ENCODE results near the gene ASXL1.
"Not testable (repeated sequence)": the region's sequence is repeated elsewhere in the genome, so short reads cannot be mapped to it uniquely, and the experiment has no call there.

ASXL1 gene

GRCh38 chr20:32455171-32455900 lies 97.2 kb downstream of the ASXL1 start:
- no peak for DNase-seq

DNA sequence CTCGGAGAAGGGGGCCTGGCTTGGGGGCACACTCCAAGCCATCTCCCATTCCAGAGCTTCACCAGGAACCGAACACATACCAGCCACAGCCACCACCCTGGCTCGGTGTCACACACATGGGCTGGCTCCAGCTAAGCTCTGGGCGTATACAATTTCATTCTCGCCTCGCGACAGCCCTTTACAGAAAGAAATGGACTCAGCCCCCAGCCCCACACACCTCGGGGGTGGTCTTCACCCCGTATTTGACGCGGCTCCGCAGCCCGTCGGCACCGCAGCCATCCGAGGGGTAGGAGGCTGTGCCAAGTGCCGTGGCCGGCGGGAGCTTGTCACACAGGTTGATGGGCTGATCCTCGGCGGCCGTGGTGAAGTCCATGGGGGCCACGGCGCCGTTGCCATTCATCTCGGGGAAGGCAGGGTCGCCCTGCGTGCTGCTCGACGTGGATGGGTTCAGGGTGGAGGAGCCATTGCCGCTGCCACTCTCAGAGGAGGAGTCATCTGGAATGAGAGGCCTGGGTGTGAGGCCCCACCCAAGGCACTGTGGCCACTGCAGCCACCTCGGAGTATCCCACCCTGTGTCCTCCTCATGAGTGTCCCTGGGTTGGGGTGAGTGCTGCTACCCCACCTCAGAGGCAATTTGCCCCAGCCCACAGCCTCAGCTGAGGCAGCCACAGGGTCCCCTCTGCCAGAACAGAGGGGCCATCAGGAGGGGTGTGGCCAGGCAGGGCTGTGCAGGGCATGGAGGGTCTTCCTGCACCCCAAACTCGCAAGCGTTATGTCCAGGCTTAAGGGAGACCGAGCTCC lies 98.0 kb downstream of the ASXL1 start:
- DNase-seq: no peak

GRCh38 chr20:32456869-32457478 lies 98.8 kb downstream of the ASXL1 start:
- no peak for DNase-seq

DNA sequence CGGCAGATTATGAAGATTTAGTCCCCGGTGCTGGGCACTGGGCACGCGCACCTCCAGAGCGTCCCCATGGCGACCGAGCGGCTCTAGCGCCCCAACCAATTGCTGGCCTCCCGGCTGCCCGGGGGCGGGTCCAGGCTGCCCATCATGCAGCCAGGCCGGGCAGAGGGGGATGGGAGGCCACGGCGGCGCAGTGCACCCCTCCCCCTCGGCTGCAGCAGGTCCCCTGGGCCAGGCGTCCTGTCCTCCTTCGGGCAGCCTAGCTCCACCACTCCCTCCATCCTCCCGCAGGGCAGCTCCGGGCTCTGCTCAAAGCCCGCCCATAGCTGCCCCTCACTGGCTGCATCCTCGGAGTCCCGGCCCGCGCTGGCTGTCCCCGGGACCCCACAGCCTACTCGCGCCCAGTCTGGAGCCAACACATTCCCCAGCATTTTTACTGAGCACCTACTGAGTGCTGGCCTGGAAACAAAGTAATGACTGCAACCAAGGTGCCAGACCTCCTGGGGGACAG lies 99.4 kb downstream of the ASXL1 start:
- DNase-seq: no peak

DNA sequence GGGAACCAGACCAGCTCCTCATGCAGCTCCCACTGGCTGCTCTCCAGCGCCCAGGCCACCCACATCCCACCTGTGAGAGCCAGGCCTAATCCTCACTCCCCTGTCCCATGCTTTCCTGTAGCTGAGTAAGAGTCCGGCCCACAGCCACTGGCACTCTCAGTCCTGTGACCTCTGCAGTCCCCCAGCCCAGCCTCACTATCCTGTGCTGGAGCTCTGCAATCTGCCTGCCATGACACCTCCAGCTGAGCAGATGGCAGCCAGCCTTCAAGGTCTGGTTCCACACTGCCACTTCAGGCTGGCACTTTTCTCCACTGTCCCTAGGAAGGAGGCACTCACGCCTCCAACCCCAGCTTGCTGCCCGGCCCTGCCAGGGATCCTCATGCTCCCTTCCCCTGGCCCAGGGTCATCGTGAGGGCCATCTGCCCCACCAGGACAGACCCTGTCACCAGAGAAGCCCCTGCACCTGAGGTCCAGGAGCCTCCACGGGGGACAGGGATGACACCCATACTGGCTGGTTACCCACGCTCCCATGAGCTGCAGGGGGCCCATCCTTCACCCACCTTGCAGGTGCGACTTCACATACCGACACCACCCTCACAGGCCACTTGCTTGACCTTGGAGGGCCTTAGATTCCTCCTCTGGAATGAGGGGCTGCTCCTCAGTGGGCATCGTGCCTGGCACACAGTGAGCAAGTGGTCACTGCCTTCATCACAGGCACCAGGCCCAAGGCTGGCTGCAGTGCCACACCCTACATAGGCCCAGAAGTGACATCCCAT lies 100.1 kb downstream of the ASXL1 start:
- no peak for DNase-seq

DNA sequence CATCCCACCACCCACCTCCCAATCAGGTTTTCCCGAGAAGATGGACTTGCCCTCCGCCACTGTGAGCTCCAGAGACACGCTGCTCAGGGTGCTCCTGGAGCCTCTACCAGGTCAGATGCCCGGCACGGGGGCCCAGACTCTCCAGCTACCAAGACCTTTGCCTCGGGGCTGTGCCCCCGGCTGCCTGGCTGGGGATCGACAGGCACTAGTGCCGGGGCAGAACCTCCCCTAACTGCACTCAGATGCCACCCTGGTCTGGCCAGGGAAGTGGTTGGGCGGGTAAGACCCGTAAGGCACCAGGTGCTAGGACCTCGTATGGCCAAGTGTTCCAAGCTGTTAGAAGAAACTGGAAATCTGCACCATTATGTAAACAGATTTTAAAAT lies 100.7 kb downstream of the ASXL1 start:
- DNase-seq: no peak

- DNase-seq: no peak
Measured at GRCh38 chr20:32460231-32460630, 102.1 kb downstream of the ASXL1 start.

DNA sequence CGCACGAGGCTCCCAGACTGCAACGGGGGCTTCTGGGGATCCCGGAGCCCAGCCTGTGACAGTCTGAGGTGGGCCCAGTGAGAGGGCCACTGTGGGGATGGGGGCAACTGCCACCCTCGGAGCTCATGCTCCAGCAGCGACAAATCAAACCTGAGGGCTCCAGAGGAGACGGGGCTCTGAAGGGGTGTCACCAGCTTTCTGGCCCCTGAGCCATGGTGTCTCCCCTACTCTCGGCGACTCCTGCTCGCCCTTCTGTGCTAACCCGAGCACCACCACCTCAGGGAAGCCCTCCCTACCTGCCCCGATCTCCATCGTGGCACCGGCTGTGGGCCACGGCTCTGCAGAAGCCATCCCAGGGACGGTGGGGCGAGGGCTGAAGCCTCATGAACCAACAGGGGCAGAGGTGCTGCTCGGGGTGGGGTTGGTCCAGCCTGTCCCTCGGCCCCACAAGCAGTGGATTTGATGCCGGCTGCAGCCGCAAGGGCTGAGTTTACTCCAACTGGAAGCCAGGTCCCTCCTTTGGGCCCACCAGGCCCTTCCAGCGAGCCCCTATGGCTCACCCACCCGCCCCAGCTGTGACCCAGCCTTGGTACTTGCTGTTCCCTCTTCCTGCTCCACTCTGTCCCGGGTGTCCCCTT lies 102.7 kb downstream of the ASXL1 start:
- DNase-seq: no peak

- DNase-seq: no peak
Measured at GRCh38 chr20:32461836-32462600, 103.9 kb downstream of the ASXL1 start.

GRCh38 chr20:32462900-32463641 lies 104.9 kb downstream of the ASXL1 start:
- no peak for DNase-seq

GRCh38 chr20:32463642-32464400 lies 105.7 kb downstream of the ASXL1 start:
- DNase-seq: no peak

DNA sequence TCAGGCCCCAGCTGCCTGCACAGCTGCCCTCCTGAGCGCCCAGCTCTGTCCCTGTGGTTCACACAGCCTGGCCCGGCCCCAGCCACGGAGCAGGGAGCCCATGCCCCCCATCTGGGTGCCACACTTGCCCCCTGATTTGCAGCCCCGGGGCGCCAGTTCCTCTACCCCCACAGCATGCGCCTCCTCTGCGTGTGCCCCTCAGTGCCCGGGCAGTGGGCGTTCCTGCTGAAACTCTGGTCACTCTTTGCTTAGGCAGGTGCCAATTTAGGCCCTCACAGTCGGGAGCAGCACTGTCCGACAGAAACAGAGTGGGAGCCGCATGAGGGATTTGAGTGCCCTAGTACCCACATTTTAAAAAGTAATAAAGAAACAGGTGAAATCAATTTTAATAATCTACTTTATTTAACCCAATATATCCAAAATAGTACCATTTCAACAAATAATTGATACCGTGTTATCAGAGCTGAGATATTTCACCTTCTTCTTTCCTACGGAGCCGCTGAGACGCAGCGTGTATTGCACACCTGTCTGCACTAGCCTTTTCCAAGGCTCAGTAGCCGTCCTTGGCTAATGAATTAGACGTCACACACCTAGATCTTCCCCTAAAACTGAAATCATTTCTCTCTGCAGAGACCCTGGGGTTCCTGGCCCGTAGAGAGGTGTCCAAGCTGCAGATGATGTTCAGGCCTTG lies 106.4 kb downstream of the ASXL1 start:
- no peak for DNase-seq

DNA sequence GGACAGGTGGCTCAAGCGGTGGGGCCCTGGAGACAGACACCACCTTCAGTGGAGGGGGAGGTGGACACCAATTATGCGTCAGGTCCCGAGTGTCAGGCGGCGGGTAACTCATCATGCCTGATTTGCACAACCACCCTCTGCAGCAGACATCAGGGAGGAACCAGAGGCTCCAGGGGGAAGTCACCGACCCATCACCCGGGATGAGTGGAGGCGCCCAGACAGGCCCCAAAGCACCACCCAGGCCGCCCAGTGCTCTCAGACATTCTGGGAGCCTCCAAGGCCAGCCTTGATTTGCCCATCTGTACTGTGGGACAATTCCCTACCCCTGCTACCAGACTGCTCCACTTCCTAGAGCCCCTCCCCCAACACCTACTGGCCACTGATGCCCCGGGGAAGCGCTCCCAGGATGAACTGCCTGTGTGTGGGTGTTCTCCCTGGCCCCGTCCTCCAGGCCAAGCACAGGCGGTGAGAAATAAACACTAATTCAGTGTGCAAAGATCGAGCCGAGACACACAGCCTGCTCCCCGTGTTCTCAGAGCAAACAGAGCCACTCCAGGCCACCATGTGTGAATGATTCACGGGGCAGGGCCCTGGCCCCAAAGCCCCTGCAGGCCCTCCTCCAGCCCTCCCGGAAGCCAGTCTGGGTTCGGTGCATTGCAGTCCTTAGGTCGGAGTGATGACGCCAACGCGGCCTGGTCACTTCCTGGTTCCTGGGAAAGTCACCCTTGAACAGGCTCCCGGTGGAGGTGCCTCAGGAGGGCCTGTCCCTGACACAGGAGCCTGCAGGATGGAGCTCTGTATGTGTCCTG lies 107.2 kb downstream of the ASXL1 start:
- DNase-seq: no peak

DNA sequence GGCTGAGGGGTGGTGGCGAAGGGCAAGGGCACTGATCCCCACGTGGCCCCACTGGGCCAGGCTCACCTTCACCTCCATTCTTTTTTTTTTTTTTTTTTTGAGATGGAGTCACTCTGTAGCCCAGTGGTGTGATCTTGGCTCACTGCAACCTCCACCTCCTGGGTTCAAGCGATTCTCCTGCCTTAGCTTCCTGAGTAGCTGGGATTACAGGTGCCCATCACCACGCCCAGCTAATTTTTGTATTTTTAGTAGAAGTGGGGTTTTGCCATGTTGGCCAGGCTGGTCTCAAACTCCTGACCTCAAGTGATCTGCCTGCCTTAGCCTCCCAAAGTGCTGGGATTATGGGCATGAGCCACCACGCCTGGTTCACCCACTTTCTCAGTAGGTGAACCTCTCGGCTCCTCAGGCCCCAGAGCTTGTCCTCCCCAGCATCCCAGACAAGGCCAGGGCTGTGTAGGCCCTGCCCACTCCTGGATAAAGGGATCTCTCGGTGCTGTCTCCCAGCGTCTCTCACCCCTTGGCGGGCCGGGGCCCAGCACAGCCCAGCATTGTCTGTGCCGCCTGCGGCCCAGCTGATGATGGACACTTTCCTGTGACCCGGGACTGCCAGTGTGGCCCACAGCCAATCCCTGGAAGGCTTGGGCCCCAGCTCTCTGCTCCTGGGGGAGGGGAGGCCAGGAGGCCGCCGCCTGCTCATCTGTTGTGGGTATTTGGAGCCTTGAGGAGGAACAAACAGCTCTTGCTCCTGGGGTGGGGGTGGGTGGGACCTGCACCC lies 108.0 kb downstream of the ASXL1 start:
- DNase-seq: not testable (repeated sequence)

- no peak for DNase-seq
Measured at GRCh38 chr20:32466739-32467505, 108.8 kb downstream of the ASXL1 start.

DNA sequence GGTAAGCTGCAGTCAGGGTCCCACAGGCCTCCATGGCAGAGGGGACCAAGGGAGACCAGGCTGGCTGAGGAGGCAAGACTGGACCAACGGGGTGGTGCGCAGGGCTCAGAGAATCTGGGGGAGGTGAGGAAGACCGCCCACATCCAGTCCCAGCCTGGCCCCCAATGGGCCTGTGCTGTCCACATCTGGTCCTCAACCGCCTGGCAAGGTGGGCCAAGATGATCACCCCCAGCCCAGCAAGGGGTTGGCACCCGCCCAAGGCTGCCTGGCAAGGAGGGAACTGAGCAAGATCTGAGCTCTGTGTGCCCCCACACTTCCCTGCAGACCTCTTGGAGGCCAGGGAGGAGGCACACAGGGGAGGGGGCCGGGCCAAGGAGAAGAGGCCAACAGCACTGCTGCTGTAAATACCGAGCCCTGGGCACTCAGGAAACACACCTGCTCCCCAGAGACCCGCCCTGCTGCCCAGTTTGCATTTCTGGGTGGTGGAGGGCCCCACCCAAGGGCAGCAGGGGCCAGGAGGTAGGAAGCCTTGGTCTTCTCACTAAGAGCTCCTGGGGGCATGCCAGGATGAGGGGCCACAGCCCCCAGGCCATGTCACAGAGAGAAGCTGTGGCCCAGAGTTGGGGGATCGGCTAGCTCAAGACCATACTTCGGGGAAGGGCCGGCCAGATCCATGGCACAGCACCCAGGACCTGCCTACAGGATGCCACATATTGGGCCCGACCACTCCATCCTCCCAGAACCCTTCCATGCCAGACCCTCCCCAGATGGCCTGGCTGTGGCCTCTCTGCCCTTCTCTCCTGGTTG lies 109.6 kb downstream of the ASXL1 start:
- no peak for DNase-seq

All from SIG-M5 (cell line).